CD4-positive, alpha-beta T cell treated with Interleukin-21 for 1 hour (primary cell): ENCODE results near the gene RIOK2.
"Not testable (repeated sequence)": the region's sequence is repeated elsewhere in the genome, so short reads cannot be mapped to it uniquely, and the experiment has no call there.

ENCODE experiments used
- DNase-seq: peaks from one replicate; pipeline ENCODE4 v3.0.0-alpha.2; 2020

Gene RIOK2

GRCh38 chr5:97165726-97166125, 17.3 kb downstream of the RIOK2 start:
- no peak for DNase-seq

GRCh38 chr5:97164846-97165245, 18.2 kb downstream of the RIOK2 start:
- no peak for DNase-seq

DNA sequence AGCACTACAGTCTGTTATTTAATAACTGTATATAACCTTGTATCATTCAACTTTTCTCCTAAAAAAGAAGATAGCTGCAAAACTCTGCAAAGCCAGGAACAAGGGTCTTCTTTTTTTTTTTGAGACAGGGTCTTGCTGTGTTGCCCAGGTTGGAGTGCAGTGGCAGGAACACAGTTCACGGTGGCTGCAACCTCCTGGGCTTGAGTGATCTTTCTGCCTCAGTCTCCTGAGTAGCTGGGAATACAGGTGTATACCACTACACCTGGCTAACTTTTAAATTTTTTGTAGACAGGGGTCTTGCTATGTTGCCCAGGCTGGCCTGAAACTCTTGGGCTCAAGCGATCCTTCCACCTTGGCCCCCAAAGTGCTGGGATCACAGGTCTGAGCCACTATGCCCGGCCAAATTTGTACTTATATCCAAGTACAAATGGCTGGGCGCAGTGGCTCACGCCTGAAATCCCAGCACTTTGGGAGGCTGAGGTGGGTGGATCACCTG, 19.2 kb downstream of the RIOK2 start:
- DNase-seq, result no peak

- peak; percentile 46 for DNase-seq
Measured at GRCh38 chr5:97163360-97163764, 19.7 kb downstream of the RIOK2 start.

DNA sequence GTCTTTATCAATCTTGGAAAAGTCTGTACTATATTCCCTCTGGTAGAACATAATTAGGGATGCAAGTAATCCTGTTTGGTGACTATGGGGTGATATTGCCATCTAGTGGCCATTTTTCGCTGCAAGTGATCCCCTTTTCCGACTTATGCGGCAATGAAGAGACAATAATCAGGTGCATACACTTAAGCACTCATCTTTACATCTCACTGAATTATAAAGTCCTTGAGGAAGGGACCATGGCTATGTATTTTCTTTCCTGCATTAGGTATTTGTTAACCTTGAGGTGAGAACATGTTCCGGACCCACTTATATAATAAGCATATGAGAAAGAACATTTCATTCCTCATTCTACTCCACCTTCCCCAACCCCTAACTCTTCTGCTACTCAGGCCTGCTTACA, 21.0 kb downstream of the RIOK2 start:
- DNase-seq, result peak; percentile 69

- no peak for DNase-seq
Measured at GRCh38 chr5:97157689-97158088, 25.4 kb downstream of the RIOK2 start.

DNA sequence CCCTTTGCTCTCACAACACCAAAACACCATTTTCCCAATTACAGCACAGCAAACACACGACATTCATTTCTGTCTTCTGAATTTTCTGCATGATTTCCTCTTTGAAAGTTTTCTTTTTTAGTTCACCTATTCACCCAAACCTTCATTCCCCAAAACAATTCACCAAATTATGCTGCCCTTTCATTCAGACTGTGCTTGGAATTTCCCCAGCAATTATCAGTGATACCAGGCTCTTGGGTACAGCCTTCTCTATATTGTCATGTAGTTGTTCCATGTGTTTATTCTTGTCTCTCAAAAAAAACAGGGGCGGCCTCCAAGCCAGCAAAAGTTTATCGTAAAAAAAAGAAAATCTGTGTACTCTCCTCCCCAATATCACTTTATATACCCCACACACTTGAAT, 31.7 kb downstream of the RIOK2 start:
- no peak for DNase-seq

DNA sequence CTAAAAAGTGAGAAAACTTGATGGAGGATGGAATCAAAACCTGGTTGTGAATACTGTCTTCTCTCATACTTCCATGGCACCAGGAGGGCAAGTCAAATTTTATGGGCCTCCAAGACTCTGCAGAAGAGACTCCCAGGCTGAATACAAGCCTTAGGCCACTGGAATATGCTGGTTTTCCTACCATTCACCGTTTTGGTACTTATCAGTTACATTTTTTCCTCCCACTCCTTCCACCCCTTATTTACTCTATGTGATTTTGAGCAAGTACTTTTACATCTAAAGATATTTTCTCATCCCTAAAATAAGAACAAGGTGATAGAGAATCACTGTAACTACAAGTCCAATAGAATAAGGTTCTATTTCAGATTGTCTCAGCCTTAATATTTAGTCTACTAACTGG, 32.6 kb downstream of the RIOK2 start:
- no peak for DNase-seq

DNA sequence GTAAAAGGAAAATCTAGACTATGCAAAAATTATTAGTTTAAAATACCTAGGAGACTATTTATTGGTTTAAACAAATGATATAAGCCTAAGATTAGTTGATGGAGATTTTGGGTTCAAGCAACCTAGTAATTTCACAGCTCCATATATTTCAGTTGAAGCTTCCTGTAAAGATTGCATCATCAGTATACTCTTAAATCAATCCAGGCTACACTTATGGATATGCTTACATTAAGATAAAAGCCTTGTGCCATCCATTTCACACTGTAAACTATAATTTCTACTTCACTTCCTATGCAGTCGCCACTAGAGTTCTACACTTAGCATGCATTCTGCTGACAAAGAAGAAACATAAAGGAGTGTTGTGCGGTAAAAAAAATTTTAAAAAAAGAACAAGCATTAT, 33.3 kb downstream of the RIOK2 start:
- DNase-seq, result no peak

DNA sequence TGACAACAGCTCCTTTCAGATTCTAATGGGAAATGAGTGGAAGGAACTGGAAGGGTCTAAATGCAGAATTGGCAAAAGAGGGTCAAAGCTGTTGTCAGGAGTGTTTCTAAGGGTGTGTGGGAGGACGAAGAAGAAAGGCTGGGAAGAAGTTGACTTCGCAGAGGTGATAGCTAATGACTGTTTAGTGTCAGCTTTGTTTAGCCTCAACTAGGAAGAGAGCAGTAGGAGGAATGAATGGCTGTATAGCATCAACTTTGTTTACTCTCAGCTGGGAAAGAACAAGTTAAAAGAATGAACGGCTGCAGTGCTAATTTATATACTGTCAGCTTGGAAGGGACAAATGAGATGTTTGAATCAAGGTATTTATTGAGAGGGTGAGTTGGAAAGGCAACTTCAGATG, 34.8 kb downstream of the RIOK2 start:
- DNase-seq, result no peak

DNA sequence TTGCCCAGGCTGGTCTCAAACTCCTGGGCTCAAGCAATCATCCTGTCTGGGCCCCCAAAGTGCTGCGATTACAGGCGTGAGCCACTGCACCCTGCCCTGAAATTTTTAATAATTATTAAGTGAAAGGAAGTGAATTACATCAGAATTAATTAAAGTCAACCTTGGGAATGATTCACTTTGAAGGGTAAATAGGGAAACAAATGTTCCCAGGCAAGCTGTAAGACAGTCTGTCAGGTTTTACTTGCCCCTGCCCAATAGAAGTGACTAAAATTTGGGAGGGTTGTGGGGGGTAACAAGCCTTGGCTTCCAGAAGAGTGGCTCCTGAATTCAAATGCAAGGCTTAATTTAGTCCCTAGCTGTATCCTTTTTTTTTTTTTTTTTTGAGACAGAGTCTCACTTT, 39.3 kb downstream of the RIOK2 start:
- DNase-seq, result no peak

GRCh38 chr5:97142521-97143254, 40.4 kb downstream of the RIOK2 start, which contains the start of gene LIX1:
Gene LIX1, minus strand, starts transcription at chr5:97142611. Its CDS starts 35 bp downstream, at chr5:97142576.
- peak; percentile 34 for DNase-seq

DNA sequence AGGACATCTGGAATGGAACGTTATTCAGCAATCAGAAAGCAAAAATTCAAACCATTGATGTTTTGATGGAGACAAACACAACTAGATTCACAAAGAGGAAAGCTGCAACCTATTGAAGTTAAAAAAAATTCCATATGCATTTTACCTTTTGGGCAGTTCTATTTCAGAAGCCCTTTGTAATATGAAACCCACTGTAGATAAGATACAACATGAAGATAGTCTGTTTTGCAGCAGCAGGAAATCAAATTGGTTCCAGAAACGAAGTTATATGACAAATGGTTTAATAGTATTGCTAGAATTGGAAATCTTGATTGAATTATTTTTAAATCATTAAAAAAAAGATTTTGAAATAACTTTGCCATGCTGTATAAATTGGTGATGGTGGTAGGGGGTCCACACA, 41.5 kb downstream of the RIOK2 start:
- DNase-seq, result no peak

- DNase-seq, result no peak
Measured at GRCh38 chr5:97141031-97141430, 42.0 kb downstream of the RIOK2 start.

GRCh38 chr5:97140250-97140649, 42.8 kb downstream of the RIOK2 start:
- not testable (repeated sequence) for DNase-seq

DNA sequence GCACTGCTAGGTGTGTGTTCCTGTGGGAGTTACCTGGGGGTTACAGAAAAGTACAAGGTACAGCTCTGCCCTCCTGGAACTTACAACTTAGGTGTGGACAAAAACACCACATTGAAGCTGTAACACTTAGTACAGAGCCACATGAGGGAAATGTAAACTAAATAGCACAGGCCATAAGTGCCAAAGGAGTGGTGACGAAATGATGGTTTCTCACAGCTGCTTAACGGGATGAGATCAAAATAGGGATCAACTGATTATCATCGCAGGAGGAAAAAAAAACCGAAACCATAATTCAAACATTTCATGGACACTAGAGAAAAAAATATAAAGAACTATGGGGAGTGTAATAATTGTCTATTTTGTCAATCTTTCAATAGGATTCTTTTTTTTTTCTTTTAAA, 46.6 kb downstream of the RIOK2 start:
- no peak for DNase-seq

GRCh38 chr5:97135868-97136267, 47.2 kb downstream of the RIOK2 start:
- DNase-seq, result no peak

DNA sequence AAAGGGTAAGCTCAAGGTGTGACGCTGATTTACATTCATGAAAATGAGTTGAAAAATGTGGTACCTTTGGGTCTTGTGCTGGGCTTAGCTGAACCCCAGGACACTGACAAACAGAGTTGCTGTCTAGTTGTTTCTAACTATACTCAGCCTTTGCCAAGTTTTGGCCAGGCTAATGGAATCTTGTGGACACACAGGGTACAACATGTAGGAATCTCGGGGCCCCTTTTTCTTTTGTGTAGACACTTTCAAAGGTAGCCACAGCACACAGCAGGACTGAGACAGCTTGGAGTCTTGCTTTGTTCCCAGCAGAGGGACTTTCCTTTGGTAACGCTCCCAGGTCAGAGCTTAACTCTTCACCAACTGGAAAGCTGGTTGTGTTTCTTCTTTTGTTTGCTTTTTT, 48.4 kb downstream of the RIOK2 start:
- no peak for DNase-seq

DNA sequence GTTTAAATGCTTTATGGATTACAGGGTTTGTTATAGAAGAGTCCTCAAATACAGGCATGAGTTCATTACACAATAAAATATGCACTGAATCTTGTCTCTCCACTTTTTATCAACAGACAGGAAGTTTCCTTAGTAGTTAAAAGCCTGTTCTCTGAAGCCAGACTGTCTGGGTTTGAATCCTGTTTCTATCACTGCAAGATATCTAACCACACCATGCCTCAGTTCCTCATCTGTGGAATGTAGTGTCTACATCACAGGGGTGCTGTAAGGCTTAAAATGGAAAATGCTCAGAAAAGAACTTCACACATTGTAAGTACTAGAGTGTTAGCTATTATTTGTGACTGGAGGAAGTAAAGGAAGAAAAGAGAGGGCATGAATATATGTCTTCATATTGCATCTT, 49.9 kb downstream of the RIOK2 start:
- no peak for DNase-seq

DNA sequence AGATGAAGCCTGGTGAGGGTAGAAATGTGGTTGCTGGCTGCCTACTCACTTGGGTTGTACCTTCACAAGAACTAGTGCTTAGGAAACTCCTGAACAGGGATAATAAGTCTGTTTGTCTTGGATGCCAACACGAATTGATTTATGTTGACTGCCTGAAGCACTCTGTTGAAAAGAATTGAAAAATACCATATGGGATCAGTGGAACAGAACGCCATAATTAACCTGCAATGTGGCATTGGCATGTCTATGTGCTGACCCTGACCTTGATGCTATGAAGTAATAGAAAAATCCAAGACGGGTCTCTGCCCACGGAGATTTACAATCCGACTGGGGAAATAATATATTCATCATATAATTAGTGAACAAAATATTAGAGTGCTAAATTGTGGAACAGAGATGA, 51.1 kb downstream of the RIOK2 start:
- no peak for DNase-seq

DNA sequence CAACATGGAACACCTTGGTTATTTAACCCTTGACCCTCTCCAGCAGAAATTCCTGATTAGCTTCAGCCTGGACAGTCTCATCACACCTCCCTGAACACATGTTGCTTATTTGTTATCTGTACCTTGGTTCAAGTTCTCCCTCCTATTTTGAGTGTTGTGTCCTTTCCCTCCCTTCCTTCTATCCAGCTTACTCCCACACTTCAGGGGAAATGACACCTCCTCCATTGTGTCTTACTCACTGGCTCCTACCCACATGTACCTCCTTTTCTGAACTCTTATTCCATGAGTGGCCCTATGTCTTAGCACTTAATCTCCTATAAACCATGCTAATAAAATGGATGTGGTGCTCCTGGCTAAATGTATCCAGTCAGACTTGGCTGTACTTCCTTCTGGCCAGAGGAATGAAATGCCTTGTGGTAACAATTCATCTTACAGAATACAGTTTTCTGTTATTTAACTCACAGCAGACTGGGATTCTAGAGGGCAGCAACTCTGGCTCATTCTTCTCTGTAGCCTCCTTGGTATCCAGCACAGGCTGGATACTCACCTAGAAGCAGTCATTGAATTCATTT, 51.8 kb downstream of the RIOK2 start:
- no peak for DNase-seq

DNA sequence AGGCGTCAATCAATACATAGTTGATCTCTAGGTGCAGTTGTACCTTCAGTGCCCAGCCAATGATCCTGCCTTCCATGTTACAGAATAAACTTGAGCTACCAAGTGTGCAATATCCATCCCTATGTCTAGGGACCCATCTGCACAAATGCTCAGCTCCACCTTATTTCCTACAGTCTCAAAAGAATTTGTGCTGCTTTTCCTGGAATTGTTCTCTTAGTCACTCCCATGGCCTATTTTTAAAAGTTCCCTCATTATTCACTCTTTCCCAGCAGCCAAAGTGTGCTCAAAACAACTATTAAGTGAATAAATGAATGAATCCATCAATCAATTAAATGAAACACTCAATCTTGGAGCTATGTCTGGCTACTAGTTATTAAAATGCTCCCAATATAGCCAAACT, 55.3 kb downstream of the RIOK2 start:
- DNase-seq, result no peak

- no peak for DNase-seq
Measured at GRCh38 chr5:97125125-97125683, 57.8 kb downstream of the RIOK2 start.

DNA sequence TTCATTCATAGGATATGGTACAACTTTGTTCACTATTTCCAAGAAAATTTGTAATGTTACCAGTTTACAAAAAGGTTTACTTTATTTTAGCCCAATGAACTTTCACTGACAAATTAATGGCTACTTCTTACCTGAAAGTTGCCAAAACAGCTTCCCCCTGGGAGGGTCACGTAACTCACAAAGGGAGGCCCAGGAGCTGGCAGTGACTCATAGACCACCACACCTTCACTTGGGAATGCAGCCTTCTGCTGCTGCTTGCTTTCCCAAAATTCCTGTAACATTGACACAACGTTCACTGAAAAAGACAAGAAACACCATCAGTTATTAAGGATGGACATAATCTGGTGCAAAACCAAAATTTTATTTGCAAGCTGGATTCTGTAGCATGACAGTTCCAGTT, 58.7 kb downstream of the RIOK2 start:
- no peak for DNase-seq
